Liver (tissue), 3 donors: ENCODE data around the gene WWOX.

ENCODE experiments used
- ATF3 ChIP-seq: IDR thresholded peaks from 2 replicates; pipeline ENCODE4 v1.6.1; 2016; ENCODE audit warnings: antibody characterized with exemption
- EGR1 ChIP-seq, 2 donors: IDR thresholded peaks; 2 replicates each; pipeline ENCODE4 v1.6.1; 2016 to 2018; ENCODE audit warnings: antibody characterized with exemption in 2 of 2, low read depth in 2 of 2
- JUND ChIP-seq, 2 donors: IDR thresholded peaks; 2 replicates each; pipeline ENCODE4 v1.6.1; 2016; ENCODE audit warnings: antibody characterized with exemption in 2 of 2
- MAX ChIP-seq: IDR thresholded peaks from 2 replicates; pipeline ENCODE4 v1.6.1; 2016; ENCODE audit warnings: antibody characterized with exemption
- RAD21 ChIP-seq, 2 donors: IDR thresholded peaks; 2 replicates each; pipeline ENCODE4 v1.6.1; 2016; ENCODE audit warnings: antibody characterized with exemption in 2 of 2, mild to moderate bottlenecking in 2 of 2
- SP1 ChIP-seq: IDR thresholded peaks from 2 replicates; pipeline ENCODE4 v1.6.1; 2018; ENCODE audit warnings: antibody characterized with exemption, mild to moderate bottlenecking
- TAF1 ChIP-seq: conservative IDR thresholded peaks from 2 replicates; pipeline ENCODE4 v1.6.1; 2016; ENCODE audit warnings: antibody characterized with exemption, mild to moderate bottlenecking
- YY1 ChIP-seq: IDR thresholded peaks from 2 replicates; pipeline ENCODE4 v1.6.1; 2016; ENCODE audit warnings: antibody characterized with exemption, mild to moderate bottlenecking
- TF ChIP-seq, protein P1 (sequence below): fragments of 150-350 bp; IDR thresholded peaks from 2 replicates; pipeline ENCODE4 v1.5.1; 2017; ENCODE audit warnings: improper control_type of control experiment, low read depth, low read length; ENCODE audit not compliant: missing input control
- donor health status: healthy.
- donor health status: healthy.

DNA sequence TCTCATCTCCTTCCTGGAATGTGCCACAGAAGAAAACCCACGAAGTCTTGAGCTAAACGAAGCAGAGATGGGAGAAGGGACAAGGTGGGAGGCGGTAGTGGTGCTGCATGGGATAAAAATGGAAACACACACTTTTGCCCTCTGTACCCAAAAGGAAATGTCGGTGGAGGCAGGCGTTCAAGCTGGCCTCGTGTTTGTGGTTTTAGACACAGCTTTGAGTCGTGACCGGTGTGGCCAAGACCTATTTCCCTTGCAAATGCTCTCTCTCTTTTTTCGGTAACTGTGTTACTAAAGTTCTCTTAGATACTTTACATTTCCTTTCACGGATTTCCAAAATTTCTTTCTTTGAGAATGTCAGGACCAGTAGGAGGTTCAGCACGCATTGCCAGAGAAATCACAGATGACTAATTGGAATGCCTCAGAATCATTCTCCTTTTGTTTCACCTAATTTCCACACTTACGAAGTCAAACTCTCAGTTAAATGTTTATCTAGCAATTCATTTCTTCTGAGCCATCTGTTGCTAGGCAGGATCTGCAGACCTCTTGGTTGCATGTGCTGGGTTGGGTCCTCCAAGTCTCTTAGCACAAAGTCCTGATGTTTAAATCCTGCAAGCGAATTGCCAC lies 1088.8 kb downstream of the WWOX start:
- TF ChIP-seq, protein P1, sequence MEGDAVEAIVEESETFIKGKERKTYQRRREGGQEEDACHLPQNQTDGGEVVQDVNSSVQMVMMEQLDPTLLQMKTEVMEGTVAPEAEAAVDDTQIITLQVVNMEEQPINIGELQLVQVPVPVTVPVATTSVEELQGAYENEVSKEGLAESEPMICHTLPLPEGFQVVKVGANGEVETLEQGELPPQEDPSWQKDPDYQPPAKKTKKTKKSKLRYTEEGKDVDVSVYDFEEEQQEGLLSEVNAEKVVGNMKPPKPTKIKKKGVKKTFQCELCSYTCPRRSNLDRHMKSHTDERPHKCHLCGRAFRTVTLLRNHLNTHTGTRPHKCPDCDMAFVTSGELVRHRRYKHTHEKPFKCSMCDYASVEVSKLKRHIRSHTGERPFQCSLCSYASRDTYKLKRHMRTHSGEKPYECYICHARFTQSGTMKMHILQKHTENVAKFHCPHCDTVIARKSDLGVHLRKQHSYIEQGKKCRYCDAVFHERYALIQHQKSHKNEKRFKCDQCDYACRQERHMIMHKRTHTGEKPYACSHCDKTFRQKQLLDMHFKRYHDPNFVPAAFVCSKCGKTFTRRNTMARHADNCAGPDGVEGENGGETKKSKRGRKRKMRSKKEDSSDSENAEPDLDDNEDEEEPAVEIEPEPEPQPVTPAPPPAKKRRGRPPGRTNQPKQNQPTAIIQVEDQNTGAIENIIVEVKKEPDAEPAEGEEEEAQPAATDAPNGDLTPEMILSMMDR = no peak
- TF ChIP-seq TAF1 = no peak
- TF ChIP-seq MAX = no peak
- TF ChIP-seq SP1 = no peak
- TF ChIP-seq JUND (IDR thresholded peaks at IDR 0.05) = no peak
- TF ChIP-seq ATF3 = no peak
- TF ChIP-seq YY1 = no peak
- no peak for TF ChIP-seq RAD21 (IDR thresholded peaks at IDR 0.05)
- TF ChIP-seq EGR1 (IDR thresholded peaks at IDR 0.05; ENCODE audit: low read depth in 2 of 2) = no peak
